Measurements from ENCODE around the gene ERLEC1. TPM values are rescaled to one million over a fixed set of nuclear protein-coding genes. Genes with fewer than 3 reads are reported as not detected.
A peak's percentile ranks its signal among the peaks of the same experiment; 100 is the strongest.

Gene ERLEC1
- total RNA-seq, 2 donors from 2014 or later: 41.2 to 55.7 TPM

DNA sequence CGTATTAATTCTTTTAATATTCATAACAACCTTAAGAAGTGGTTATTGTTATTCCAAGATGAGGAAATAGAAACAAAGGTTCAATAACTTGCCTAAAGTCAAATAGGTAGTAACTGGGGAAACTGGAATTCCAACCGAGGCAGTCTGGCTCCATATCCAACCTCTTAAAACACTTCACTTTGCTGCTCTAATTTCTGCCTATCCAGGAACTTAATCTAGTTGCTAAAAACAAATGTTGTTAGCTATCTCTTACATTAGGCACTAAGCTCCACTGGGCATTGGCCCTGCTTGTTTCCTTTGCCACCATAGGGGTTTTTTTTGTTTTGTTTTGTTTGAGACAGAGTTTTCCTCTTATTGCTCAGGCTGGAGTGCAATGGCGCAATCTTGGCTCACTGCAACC, 24.8 kb downstream of the ERLEC1 start:
- TF ChIP-seq, protein P1, sequence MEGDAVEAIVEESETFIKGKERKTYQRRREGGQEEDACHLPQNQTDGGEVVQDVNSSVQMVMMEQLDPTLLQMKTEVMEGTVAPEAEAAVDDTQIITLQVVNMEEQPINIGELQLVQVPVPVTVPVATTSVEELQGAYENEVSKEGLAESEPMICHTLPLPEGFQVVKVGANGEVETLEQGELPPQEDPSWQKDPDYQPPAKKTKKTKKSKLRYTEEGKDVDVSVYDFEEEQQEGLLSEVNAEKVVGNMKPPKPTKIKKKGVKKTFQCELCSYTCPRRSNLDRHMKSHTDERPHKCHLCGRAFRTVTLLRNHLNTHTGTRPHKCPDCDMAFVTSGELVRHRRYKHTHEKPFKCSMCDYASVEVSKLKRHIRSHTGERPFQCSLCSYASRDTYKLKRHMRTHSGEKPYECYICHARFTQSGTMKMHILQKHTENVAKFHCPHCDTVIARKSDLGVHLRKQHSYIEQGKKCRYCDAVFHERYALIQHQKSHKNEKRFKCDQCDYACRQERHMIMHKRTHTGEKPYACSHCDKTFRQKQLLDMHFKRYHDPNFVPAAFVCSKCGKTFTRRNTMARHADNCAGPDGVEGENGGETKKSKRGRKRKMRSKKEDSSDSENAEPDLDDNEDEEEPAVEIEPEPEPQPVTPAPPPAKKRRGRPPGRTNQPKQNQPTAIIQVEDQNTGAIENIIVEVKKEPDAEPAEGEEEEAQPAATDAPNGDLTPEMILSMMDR (IDR thresholded peaks at IDR 0.05): no peak
- Histone ChIP-seq H3K4me1 (peaks cover 0 to 15% of the 10 kb centered on the region in 2 donors), H3K36me3 (peaks cover 68% of the 10 kb centered on the region), H3K27ac (peak overlapping the region in 1 of 2 donors; percentile 57), H3K9me3 (no peaks in the 10 kb centered on the region), H3K27me3 (no peaks in the 10 kb centered on the region), H3K4me3 (no peak overlapping the region)
- DNase-seq (ENCODE audit: low spot score): no peak

DNA sequence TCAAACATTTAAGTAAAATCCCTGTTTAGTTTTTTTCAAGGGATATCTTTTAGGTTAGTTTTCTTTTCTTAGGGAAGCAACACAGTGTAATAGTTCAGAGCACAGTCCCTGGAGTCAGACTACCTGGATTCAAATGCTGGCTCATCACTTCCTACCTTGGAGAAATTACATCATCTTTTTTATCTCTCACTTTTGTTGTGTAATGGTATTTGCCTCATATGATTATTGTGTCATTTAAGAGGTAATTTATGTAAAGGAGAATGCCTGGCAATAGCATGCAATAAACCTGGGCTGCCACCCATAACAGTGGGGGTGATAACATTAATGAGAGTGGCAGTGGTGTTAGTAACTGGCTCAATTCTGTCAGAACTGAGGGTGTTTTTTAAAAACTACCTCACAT, 26.3 kb downstream of the ERLEC1 start:
- Histone ChIP-seq H3K4me3 (no peak overlapping the region), H3K9me3 (no peaks in the 10 kb centered on the region), H3K27me3 (no peaks in the 10 kb centered on the region), H3K4me1 (peaks cover 0 to 15% of the 10 kb centered on the region in 2 donors), H3K27ac (peak overlapping the region in 1 of 2 donors; percentile 57), H3K36me3 (peaks cover 71% of the 10 kb centered on the region)
- DNase-seq (ENCODE audit: low spot score): no peak
- TF ChIP-seq, protein P1 (IDR thresholded peaks at IDR 0.05): no peak

DNA sequence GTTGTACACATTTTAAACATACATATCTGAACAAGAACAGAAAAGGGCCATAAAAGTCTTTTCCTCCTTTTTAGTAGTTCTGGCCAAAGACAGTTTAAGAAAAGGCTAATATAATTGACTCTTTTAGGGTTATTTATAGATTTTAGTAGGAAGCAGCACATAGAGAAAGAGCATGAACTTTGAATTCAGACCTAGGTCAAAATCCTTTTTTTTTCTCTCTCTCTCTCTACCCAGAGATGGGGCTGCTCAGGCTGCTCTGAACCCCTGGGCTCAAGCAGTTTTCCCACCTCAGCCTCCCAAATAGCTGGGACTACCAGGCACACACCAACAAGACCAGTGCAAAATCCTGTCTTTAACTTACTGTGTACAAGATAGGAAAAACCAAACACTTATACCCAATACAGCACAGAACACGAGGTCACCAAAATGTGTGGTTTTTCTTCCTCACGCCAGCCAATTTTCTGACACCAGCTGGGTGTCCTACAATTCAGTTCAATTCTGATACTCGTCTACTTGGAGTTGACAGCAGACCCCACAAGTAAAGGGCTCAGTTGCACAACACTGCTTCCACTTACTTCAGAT, 32.1 kb downstream of the ERLEC1 start:
- no peak for DNase-seq (ENCODE audit: low spot score)
- H3K27me3 ChIP-seq: no peaks in the 10 kb centered on the region
- no peaks in the 10 kb centered on the region for H3K9me3 ChIP-seq
- H3K4me3 ChIP-seq: no peak overlapping the region
- TF ChIP-seq, protein P1 (IDR thresholded peaks at IDR 0.05): no peak
- H3K36me3 ChIP-seq: peaks cover 49% of the 10 kb centered on the region
- H3K4me1 ChIP-seq: no peaks in the 10 kb centered on the region
- H3K27ac ChIP-seq: no peak overlapping the region

DNA sequence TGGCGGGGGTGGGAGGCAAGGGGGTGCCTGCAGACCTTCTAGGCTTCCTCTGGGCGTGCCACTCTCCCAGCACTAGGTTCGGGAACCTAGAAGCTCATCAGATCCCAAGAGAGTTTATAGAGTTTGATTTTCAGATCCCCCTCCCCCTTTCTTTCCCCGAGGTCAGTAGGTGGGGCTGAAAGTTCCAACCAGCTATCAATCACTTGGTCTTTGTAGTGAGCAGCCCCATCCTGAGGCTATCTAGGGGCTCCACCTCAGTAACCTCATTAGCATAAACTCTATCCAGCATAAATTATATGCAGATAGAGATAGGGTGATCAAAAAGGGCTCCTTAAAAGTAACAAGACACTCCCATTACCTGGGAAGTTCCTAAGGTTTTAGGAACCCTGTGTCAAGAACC, 32.8 kb downstream of the ERLEC1 start:
- TF ChIP-seq, protein P1 (IDR thresholded peaks at IDR 0.05): no peak
- no peak overlapping the region for H3K4me3 ChIP-seq
- no peak for DNase-seq (ENCODE audit: low spot score)
- H3K4me1 ChIP-seq: no peaks in the 10 kb centered on the region
- H3K27me3 ChIP-seq: no peaks in the 10 kb centered on the region
- no peaks in the 10 kb centered on the region for H3K9me3 ChIP-seq
- no peak overlapping the region for H3K27ac ChIP-seq
- peaks cover 44% of the 10 kb centered on the region for H3K36me3 ChIP-seq

DNA sequence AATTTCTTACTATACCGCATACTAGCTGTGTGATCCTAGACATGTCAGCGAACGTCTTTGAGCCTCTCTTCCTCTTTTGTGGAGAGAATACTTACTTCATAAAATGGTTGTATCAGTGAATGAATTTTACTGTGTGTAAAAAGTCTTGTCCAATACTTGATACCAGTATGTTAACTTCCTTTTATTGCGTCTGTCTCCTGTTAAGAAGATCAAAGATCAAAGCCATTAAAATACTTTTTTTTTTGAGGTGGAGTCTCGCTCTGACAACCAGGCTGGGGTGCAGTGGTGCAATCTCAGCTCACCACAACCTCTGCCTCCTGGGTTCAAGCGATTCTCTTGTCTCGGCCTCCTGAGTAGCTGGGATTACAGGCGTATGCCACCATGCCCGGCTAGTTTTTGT, 33.2 kb downstream of the ERLEC1 start:
- Histone ChIP-seq H3K9me3 (no peaks in the 10 kb centered on the region), H3K36me3 (peaks cover 41% of the 10 kb centered on the region), H3K4me1 (no peaks in the 10 kb centered on the region), H3K27me3 (no peaks in the 10 kb centered on the region), H3K27ac (no peak overlapping the region), H3K4me3 (no peak overlapping the region)
- TF ChIP-seq, protein P1 (IDR thresholded peaks at IDR 0.05): no peak
- DNase-seq (ENCODE audit: low spot score): no peak

DNA sequence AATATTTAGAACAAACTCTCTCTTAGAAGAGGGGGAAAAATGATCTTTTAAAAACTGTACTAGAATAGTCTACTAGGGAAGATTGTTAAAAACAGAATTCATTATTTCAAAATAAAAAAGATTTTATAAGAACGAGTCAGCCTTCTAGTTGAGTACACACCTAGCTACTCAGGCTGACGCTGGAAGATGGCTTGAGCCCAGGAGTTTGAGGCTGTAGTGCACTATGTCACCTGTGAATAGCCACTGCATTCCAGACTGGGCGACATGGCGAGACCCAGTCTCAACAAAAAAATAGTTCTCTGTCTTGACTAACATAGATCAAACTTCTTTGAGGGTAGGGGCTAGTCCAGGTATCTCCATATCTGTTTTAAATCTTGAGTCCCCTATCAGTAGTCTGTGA, 33.9 kb downstream of the ERLEC1 start:
- DNase-seq (ENCODE audit: low spot score): no peak
- peaks cover 34% of the 10 kb centered on the region for H3K36me3 ChIP-seq
- TF ChIP-seq, protein P1 (IDR thresholded peaks at IDR 0.05): no peak
- no peaks in the 10 kb centered on the region for H3K9me3 ChIP-seq
- H3K4me1 ChIP-seq: no peaks in the 10 kb centered on the region
- no peak overlapping the region for H3K27ac ChIP-seq
- no peak overlapping the region for H3K4me3 ChIP-seq
- no peaks in the 10 kb centered on the region for H3K27me3 ChIP-seq
